ENCODE measurements around the gene CCSER2. TPM values are rescaled to one million over a fixed set of nuclear protein-coding genes. Genes with fewer than 3 reads are reported as not detected.

CCSER2 gene
- total and polyA plus RNA-seq, 7 donors, result 10.2 to 101 (median 83.2) TPM

GRCh38 chr10:84390364-84390763, 62.0 kb downstream of the CCSER2 start:
- Histone ChIP-seq H3K27ac (no peak overlapping the region), H3K9me3 (no peaks in the 10 kb centered on the region), H3K27me3 (no peaks in the 10 kb centered on the region), H3K36me3 (peaks cover 0 to 18% (median 0%) of the 10 kb centered on the region in 4 donors), H3K4me1 (peaks cover 0 to 3% (median 0%) of the 10 kb centered on the region in 4 donors), H3K4me3 (no peak overlapping the region)
- no peak for DNase-seq
- WGBS, 2 donors, result 94% methylated on average over 4 of the region's 4 CpGs
- no peak for TF ChIP-seq POLR2AphosphoS5 (IDR thresholded peaks at IDR 0.05)
- no peak for TF ChIP-seq CTCF (IDR thresholded peaks at IDR 0.05)
- no peak for TF ChIP-seq POLR2A (IDR thresholded peaks at IDR 0.05)
- TF ChIP-seq EP300 (IDR thresholded peaks at IDR 0.05), result no peak
- intact Hi-C loops (cut with DNase I), result no loop called here

GRCh38 chr10:84391326-84391725, 62.9 kb downstream of the CCSER2 start:
- intact Hi-C loops (cut with DNase I), result no loop called here
- no peak overlapping the region for H3K4me3 ChIP-seq

GRCh38 chr10:84392181-84392580, 63.8 kb downstream of the CCSER2 start:
- no peak for TF ChIP-seq EP300 (IDR thresholded peaks at IDR 0.05)
- TF ChIP-seq POLR2AphosphoS5 (IDR thresholded peaks at IDR 0.05), result no peak
- no peak for TF ChIP-seq POLR2A (IDR thresholded peaks at IDR 0.05)
- TF ChIP-seq CTCF (IDR thresholded peaks at IDR 0.05), result no peak
- Histone ChIP-seq H3K4me3 (no peak overlapping the region), H3K9me3 (no peaks in the 10 kb centered on the region), H3K27me3 (no peaks in the 10 kb centered on the region), H3K36me3 (peaks cover 0 to 18% (median 0%) of the 10 kb centered on the region in 4 donors), H3K27ac (no peak overlapping the region), H3K4me1 (peaks cover 0 to 3% (median 0%) of the 10 kb centered on the region in 4 donors)
- intact Hi-C loops (cut with DNase I), result no loop called here
- no peak for DNase-seq
- 76 to 84% methylated on average over 2 of the region's 2 CpGs for WGBS, 2 donors

More at GRCh38 chr10:84391326-84391725, 62.9 kb downstream of the CCSER2 start:
- 89 to 95% methylated on average over 4 of the region's 4 CpGs for WGBS, 2 donors
- H3K9me3 ChIP-seq, result no peaks in the 10 kb centered on the region
- TF ChIP-seq EP300 (IDR thresholded peaks at IDR 0.05), result no peak
- TF ChIP-seq CTCF (IDR thresholded peaks at IDR 0.05), result no peak
- TF ChIP-seq POLR2AphosphoS5 (IDR thresholded peaks at IDR 0.05), result no peak
- TF ChIP-seq POLR2A (IDR thresholded peaks at IDR 0.05), result no peak
- H3K27ac ChIP-seq, result no peak overlapping the region
- H3K27me3 ChIP-seq, result no peaks in the 10 kb centered on the region
- peaks cover 0 to 3% (median 0%) of the 10 kb centered on the region in 4 donors for H3K4me1 ChIP-seq
- DNase-seq, result no peak
- peaks cover 0 to 18% (median 0%) of the 10 kb centered on the region in 4 donors for H3K36me3 ChIP-seq

- Histone ChIP-seq H3K27ac (no peak overlapping the region), H3K4me1 (peaks cover 0 to 10% (median 2%) of the 10 kb centered on the region in 4 donors), H3K4me3 (no peak overlapping the region), H3K9me3 (no peaks in the 10 kb centered on the region), H3K36me3 (peaks cover 0 to 3% (median 0%) of the 10 kb centered on the region in 4 donors), H3K27me3 (no peaks in the 10 kb centered on the region)
- TF ChIP-seq POLR2A (IDR thresholded peaks at IDR 0.05) (no peak), EP300 (IDR thresholded peaks at IDR 0.05) (no peak), POLR2AphosphoS5 (IDR thresholded peaks at IDR 0.05) (no peak), CTCF (IDR thresholded peaks at IDR 0.05) (no peak)
- no peak for DNase-seq
- intact Hi-C loops (cut with DNase I), result no loop called here
- WGBS, 2 donors, result 94 to 96% methylated on average over 2 of the region's 2 CpGs
Measured at GRCh38 chr10:84395581-84395980, 67.2 kb downstream of the CCSER2 start.

GRCh38 chr10:84397735-84398144, 69.4 kb downstream of the CCSER2 start:
- no peaks in the 10 kb centered on the region for H3K27me3 ChIP-seq
- intact Hi-C loops (cut with DNase I), result no loop called here
- no peak overlapping the region for H3K27ac ChIP-seq
- TF ChIP-seq POLR2A (IDR thresholded peaks at IDR 0.05) (no peak), CTCF (IDR thresholded peaks at IDR 0.05) (no peak), POLR2AphosphoS5 (IDR thresholded peaks at IDR 0.05) (no peak)
- peaks cover 0 to 10% (median 0%) of the 10 kb centered on the region in 4 donors for H3K4me1 ChIP-seq
- DNase-seq, result no peak
- H3K36me3 ChIP-seq, result no peaks in the 10 kb centered on the region
- H3K9me3 ChIP-seq, result no peaks in the 10 kb centered on the region
- H3K4me3 ChIP-seq, result no peak overlapping the region
- 23 to 52% methylated on average over 2 of the region's 2 CpGs for WGBS, 2 donors
